GM18517 (cell line): ENCODE data around the gene RAMP1.
"Not testable (repeated sequence)": the region's sequence is repeated elsewhere in the genome, so short reads cannot be mapped to it uniquely, and the experiment has no call there.

ENCODE experiments used
- ATAC-seq: cut with Tn5 transposase; IDR thresholded peaks from one replicate; pipeline ENCODE4 v1.9.1; 2021; ENCODE audit warnings: mild to moderate bottlenecking, moderate library complexity; ENCODE audit not compliant: unreplicated experiment

The RAMP1 gene

DNA sequence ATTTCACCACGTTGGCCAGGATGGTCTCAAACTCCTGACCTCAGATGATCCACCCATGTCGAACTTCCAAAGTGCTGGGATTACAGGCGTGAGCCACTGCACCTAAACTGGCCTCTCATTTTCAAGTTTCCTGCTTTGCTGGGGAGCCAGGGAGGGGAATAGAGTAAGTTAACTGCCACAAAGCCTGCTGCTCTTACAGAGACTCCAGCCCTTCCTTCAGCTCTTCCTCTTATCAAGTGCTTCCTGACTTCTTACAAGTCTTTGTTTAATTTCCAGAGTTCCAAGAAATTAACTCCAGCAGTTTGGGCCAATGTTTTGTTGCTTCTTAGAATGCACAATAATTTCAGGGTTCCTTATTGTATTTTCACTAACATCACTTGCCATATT is 83.1 kb downstream of the RAMP1 start:
- no peak for ATAC-seq

DNA sequence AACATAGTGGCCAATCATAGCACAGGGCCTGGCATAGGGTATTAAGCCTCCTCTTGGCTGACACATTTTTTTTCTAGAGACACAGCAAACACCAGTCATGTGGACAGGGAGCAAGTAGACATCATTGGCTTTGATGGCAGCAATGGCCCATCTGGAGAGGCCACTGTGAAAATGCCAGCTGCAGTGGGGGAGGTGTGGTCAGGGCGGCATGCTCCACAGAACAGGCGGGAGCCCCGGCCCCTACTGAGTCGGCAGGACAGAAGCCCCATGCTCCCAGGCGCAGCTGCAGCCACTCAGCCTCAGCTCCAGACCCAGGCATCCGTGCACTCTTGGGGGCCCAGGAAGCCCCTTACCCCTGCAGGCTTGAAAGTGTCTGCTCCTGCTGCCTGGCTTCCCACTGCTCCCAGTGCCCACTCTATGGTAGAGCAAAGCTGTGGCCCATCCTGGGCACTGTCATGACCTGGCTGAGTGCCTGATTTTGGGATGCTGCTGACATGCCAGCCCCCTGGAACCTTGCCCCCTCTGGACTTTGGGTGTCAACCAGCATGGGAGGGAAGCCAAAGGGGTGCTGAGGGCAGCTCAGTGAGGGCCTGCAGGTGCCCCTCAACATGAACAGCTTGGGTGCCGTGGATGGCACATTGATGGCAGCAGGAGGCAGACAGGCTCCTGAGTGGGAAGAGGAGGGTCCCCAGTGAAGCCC is 84.1 kb downstream of the RAMP1 start:
- ATAC-seq = no peak

DNA sequence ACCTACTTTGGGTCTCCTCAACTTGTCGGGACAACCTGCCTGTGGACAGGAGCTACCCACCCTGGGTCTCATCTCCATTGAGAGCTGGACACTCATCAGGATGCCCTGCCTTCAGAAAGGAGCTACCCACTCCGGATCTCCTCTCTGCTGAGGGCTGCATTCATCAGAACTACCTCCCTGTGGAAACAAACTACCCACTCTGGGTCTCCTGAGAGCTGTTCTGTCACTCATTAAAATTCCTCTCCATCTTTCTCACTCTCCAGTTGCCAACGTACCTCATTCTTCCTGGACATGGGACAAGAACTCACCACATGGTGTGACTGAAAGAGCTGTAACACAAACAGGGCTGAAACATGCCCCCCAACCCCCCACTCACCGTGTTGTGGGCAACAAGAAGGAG is 84.9 kb downstream of the RAMP1 start:
- no peak for ATAC-seq

DNA sequence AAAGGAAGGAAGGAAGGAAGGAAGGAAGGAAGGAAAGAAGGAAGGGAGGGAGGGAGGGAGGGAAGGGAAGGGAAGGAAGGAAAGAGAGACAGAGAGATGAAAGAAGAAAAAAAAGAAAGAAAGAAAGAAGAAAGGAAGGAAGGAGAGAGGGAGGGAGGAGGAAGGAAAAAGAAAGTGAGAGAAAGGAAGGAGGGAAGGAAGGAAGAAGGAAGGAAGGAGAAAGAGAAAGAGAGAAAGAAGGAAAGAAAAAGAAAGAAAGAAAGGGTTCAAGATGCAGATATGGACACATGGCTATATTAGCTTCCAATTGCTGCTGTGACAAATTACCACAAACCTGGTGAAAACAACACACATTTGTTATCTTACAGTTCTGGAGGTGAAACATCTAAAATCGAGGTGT is 87.0 kb downstream of the RAMP1 start:
- no peak for ATAC-seq

DNA sequence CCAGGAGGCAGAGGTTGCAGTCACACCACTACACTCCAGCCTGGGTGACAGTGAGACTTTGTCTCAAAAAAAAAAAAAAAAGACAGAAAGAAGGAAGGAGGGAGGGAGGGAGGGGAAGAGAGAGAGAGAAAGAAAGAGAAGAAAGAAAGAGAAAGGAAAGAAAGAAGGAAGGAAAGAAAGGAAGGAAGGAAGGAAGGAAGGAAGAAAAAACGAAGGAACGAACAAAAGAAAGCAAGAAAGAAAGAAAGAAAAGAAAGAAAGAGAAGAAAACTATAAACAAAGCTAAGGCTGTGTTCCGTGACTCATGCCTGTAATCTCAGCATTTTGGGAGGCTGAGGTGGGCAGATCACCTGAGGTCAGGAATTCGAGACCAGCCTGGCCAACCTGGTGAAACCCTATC is 91.9 kb downstream of the RAMP1 start:
- not testable (repeated sequence) for ATAC-seq

DNA sequence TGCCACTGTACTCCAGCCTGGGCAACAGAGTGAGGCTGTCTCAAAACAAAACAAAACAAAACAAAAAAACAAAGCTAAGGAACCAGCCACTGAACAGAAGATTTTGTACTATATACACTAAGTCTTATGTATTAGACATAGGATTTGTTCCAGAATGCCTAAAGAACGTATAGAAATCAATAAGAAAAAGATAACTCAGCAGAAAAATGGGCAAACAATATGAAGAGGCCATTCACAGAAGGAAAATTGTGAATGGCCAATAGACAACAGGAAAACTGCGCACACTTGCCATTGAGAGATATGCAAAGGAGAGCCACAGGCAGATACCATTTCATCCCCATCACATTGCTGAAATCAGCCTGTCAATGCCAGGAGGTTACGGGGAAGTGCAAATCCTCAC is 92.5 kb downstream of the RAMP1 start:
- no peak for ATAC-seq

DNA sequence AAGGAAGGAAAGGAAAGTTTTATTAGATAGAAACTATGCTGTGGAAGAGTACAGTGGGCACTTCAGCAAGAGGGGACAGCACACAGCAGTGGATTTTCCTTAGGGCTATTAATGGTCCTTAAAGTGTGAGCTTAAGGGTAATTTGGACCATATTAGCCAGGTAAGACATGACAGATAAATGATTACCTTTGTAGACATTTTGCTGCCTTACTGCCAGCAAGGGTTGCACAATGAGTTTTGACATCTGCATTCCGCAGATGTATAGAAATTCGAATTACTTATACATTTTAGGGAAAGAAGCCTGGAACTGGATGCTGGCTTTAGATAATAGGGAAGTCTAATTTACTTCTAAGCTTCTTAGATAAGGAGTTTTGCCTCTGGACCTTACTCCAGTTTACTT is 93.4 kb downstream of the RAMP1 start:
- ATAC-seq = no peak

DNA sequence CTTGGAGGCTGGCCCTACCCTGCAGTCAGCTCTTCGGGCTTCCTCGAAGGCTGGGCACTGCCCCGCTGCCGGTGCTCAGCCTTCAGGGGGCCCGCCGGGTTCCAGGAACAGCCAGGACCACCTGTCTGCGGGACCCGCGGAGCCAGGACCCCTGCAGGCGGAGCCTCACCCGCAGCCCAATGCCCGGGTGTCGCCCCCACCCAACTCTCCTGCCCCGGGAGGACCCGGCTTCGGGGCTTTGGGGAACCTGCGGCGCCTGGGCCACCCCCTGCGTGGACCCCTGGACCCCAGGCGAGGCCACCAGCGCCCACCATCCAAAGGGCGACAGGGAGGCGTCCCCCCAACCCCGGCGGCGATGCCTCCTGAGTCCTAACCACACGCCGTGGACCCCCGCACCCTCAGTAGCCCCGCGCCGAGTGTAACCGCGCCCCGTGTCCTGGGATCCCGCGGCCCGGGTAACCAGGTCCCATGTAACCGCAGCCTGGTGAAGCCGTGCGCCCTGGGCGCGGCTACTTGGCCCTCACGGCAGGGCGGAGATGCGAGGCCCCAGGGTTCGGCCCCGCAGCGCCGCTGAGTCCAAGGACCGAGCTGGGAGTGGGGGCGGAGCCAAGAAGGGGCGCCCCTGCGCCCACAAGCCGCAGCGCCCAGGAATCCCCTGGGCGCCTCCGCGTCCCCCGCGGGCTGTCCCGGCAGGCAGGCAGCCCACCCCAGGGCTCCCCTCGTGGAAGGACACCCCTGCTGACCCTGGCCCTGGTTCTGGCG is 96.4 kb downstream of the RAMP1 start:
- no peak for ATAC-seq

DNA sequence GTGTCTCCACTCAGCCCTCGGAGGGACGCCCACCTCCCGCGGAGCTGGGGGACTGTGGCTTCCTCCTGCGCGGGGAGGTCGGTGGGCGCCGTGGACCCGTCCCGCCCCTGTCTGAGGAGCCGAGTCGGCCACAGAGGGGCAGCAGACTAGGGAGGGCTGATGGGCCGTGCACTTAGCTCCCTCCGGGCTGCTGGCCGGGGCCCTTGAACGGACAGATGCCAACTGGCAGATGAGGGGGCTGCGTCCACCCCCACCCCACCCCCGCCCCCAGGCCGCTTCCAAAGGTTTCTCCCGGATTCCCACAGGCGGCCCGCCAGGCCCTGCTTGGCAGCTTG is 96.9 kb downstream of the RAMP1 start:
- ATAC-seq = no peak

DNA sequence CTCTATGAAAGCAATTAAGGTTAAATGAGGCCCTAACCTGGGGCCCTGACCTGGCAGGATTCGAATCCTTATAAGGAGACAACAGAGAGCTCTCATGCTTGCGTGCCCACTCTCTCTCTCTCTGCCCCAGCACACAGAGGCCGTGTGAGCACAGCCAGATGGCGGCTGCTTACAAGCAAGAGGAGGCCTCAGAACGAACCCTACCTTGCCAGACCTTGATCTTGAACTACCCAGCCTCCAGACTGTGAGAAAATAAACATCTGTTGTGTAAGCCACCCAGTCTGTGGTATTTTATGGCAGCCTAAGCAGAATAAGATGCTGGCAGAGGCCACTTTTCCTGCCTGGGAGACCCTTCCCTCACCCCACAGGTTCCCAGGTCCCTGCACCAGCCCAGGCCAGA is 102.2 kb downstream of the RAMP1 start:
- no peak for ATAC-seq
